Measurements from ENCODE around the gene FNDC10. TPM values are rescaled to one million over a fixed set of nuclear protein-coding genes. Genes with fewer than 3 reads are reported as not detected.

FNDC10 gene
- polyA plus RNA-seq, 1 experiment, result 1.4 TPM

- CTCF ChIA-PET, result no interaction called here
Measured at GRCh38 chr1:1615256-1616044, 15.5 kb upstream of the FNDC10 start, which contains the start of gene MIB2. Gene MIB2, plus strand, starts transcription at chr1:1615500. Its CDS starts 7,953 bp downstream, at chr1:1623453.

GRCh38 chr1:1614954-1615255 lies 15.0 kb upstream of the FNDC10 start:
- ChIA-PET POLR2A (interaction anchor here (0.5 to 3.0 kb wide), 6 partner anchors 13 to 110 kb away, joined by 3 to 12 read pairs (median 4); partner anchors contain the start of gene MMP23B), CTCF (no interaction called here)
- TF ChIP-seq CTCF (IDR thresholded peaks at IDR 0.05; ENCODE audit: low read depth, low read length), result no peak
- Histone ChIP-seq H3K9me3 (ENCODE audit: control insufficient read depth, insufficient read depth, low read length) (no peaks in the 10 kb centered on the region; the same call in 1 of the 2 replicates), H3K4me3 (ENCODE audit: low read depth, low read length) (peak overlapping the region; percentile 93), H3K27ac (ENCODE audit: low read depth, low read length) (no peak overlapping the region), H3K27me3 (ENCODE audit: control insufficient read depth, insufficient read depth, low read length) (no peaks in the 10 kb centered on the region)
- no peak for DNase-seq (ENCODE audit: low read depth, low spot score)

More at GRCh38 chr1:1615256-1616044, 15.5 kb upstream of the FNDC10 start, which contains the start of gene MIB2:
- no peak for TF ChIP-seq CTCF (IDR thresholded peaks at IDR 0.05; ENCODE audit: low read depth, low read length)
- H3K9me3 ChIP-seq (ENCODE audit: control insufficient read depth, insufficient read depth, low read length), result no peaks in the 10 kb centered on the region; the same call in 1 of the 2 replicates
- DNase-seq (ENCODE audit: low read depth, low spot score), result peak; percentile 87
- peak within 1 kb of the TSS; percentile 93 for H3K4me3 ChIP-seq (ENCODE audit: low read depth, low read length)
- no peaks in the 10 kb centered on the region for H3K27me3 ChIP-seq (ENCODE audit: control insufficient read depth, insufficient read depth, low read length)
- POLR2A ChIA-PET, result interaction anchor here (0.5 to 3.0 kb wide), 8 partner anchors 10 to 111 kb away, joined by 3 to 12 read pairs (median 3); partner anchors contain the start of gene MMP23B
- peak within 1 kb of the TSS; percentile 100 for H3K27ac ChIP-seq (ENCODE audit: low read depth, low read length)

GRCh38 chr1:1614204-1614953 lies 14.4 kb upstream of the FNDC10 start:
- no peaks in the 10 kb centered on the region; the same call in 1 of the 2 replicates for H3K9me3 ChIP-seq (ENCODE audit: control insufficient read depth, insufficient read depth, low read length)
- peak; percentile 37 for DNase-seq (ENCODE audit: low read depth, low spot score)
- peak overlapping the region; percentile 39 for H3K27ac ChIP-seq (ENCODE audit: low read depth, low read length)
- H3K27me3 ChIP-seq (ENCODE audit: control insufficient read depth, insufficient read depth, low read length), result no peaks in the 10 kb centered on the region
- TF ChIP-seq CTCF (IDR thresholded peaks at IDR 0.05; ENCODE audit: low read depth, low read length), result no peak
- ChIA-PET POLR2A (interaction anchor here (0.5 to 3.0 kb wide), 7 partner anchors 12 to 110 kb away, joined by 3 to 12 read pairs (median 3); partner anchors contain the start of gene MMP23B), CTCF (interaction anchor here (0.6 to 1.4 kb wide), 2 partner anchors 40 to 212 kb away, joined by 3 to 4 read pairs; no protein-coding TSS in a partner anchor)
- peak overlapping the region; percentile 93 for H3K4me3 ChIP-seq (ENCODE audit: low read depth, low read length)

- DNase-seq (ENCODE audit: low read depth, low spot score), result no peak
- CTCF ChIA-PET, result interaction anchor here (0.6 to 1.4 kb wide), 2 partner anchors 39 to 211 kb away, joined by 3 to 4 read pairs; no protein-coding TSS in a partner anchor
- TF ChIP-seq CTCF (IDR thresholded peaks at IDR 0.05; ENCODE audit: low read depth, low read length), result no peak
- POLR2A ChIA-PET, result interaction anchor here (0.6 to 3.0 kb wide), 2 partner anchors 12 to 17 kb away, joined by 3 to 12 read pairs; partner anchors contain the start of gene MMP23B
- Histone ChIP-seq H3K4me3 (ENCODE audit: low read depth, low read length) (peak overlapping the region; percentile 93), H3K9me3 (ENCODE audit: control insufficient read depth, insufficient read depth, low read length) (no peaks in the 10 kb centered on the region; the same call in 1 of the 2 replicates), H3K27ac (ENCODE audit: low read depth, low read length) (no peak overlapping the region), H3K27me3 (ENCODE audit: control insufficient read depth, insufficient read depth, low read length) (no peaks in the 10 kb centered on the region)
Measured at GRCh38 chr1:1613509-1614082, 13.7 kb upstream of the FNDC10 start.
